GM21717 (cell line): ENCODE results near the gene THSD4.

Source experiments
- ATAC-seq: cut with Tn5 transposase; IDR thresholded peaks from one replicate; pipeline ENCODE4 v1.9.1; 2021; ENCODE audit warnings: mild to moderate bottlenecking, moderate library complexity; ENCODE audit not compliant: unreplicated experiment

The THSD4 gene

DNA sequence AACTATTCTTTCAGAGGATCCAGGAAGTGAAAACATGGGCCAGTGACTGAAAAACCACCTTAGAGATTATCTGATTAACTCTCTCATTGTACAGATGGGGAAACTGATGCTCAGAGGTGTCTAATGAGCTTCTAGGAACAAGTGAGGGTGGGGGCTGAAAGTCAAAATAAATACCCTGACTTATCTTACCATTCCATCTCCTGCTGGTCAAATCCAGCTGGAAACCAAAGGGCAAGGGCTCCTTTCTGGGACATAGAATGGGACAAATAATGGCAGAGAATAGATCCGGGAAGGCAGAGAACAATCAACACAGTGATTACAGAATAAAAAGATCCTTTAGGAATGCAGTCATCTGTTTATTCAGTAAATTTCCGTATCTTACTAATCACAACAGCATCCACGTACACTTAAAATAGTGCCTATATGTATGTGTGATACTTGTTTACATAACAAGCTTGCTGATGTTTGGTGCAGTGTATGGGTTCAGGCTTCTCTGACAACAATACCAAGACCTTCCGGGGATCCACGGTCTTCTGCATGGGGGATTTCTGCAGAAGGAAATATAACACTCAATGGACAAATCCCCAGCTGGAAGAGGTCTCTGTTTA is 173.2 kb downstream of the THSD4 start:
- ATAC-seq, result no peak

DNA sequence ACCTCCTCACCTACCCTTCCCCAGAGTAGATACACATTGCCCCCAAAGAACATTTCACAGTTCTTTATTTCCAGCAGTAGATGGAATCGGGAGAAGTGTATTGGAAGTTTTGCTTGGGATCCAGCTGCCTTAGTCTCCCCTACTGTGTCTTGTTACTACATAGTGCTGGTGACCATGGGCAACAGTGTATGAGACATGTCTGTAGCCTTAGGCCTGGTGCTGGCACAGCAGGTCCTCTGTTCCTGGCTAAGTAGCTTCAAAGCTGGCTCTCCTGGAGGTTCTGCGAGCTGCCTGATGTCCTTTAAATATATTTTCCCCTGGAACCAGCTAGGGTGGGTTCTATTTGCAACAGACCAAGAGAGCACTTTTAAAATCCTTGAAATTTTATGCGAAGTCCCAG is 174.7 kb downstream of the THSD4 start:
- no peak for ATAC-seq

DNA sequence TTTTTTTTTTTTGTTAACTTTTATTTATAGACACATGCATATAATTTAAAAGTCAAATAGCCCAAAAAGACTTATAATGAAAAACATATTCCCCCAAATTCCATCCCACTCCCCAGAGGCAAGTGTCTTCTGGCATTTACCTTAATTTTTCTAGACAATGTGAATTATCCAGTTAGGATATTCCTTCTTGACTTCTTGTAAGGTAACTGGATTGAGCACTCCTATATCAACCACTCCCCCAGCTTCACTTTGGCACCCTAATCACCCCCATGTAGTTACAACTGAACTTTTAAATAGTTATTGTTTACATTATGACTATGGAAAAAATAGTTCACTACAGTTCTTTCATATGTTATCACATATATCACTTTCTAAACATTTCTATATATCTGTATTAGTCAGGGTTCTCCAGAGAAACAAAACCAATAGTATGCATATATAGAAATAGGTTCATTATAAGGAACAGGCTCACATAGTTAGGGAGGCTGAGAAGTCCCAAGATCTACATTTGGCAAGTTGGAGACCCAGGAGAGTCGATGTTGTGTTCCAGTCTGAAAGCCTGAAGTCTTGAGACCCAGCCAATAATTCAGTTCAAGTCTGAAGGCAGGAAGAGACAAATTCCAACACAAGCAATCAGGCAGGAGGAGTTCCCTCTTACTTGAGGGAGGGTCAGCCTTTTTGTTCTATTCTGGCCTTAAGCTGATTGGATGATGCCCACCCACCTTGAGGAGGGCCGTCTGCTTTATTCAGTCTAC is 175.8 kb downstream of the THSD4 start:
- no peak for ATAC-seq

DNA sequence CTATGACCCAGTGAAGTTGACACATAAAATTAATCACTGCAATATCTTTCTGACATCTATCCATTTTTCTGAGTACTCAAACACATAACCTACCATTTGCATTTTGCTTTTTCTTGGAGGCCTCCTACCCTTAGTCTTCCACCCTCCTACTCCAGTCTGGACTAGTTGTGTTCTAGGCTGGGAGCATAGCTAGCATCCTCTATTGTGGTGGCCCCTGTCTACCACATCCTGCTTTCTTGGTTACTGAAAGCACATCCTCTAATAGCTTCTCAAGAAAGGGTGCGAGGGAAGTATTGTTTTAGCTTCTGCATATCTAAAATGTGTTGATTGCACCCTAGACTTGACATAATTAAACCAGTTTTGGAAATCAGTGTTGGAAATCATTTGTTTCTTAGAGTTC is 176.5 kb downstream of the THSD4 start:
- ATAC-seq, result no peak

DNA sequence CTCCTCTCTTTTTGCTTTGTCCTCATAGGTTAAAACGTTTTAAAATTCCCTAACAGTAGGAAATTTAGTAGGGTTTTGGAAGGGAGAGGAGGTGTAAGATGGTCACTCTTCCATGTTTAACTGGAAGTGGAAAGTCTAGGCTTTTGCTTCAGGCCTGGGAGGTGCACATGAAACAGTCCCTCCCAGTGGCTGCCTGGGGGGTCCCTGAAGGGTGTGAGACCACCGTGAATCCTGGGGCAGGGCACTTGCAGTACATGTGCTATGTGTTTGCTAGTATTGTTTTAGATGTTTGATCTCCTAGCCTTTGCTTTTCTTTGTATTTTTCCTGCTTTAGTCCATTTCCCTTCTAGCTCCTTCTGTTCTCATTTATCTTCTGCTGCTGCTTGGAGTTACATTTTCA is 178.5 kb downstream of the THSD4 start:
- no peak for ATAC-seq

DNA sequence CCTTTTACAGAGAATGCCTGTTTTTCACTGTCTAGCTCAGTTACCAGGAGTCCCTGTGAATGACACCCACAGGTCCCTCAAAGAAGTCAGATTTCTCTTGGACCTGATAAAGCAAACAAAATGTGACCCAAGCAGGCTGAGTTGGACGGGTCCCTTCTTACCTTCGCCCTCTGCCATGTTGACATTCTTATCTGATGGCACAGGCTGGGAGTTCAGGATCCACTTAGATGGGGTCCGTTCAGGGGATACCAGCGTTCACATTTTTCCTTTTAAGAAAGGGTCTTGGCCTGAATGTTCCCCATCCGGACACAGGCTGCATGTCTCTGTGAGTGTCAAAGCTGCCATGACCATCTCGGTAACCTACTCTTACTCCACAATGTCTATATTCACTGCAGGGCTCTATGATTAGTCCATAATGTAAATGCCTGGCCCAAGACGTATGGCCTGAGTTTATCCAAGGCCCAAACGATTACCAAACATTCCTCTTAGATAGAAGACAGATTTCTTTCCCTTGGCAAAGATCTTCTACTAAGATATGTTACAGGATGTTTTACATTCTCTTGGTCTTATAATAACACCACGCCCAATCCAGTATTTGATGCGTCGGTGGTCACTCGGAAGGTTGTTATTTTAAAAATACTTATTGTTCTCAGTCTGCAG is 179.1 kb downstream of the THSD4 start:
- ATAC-seq, result no peak

DNA sequence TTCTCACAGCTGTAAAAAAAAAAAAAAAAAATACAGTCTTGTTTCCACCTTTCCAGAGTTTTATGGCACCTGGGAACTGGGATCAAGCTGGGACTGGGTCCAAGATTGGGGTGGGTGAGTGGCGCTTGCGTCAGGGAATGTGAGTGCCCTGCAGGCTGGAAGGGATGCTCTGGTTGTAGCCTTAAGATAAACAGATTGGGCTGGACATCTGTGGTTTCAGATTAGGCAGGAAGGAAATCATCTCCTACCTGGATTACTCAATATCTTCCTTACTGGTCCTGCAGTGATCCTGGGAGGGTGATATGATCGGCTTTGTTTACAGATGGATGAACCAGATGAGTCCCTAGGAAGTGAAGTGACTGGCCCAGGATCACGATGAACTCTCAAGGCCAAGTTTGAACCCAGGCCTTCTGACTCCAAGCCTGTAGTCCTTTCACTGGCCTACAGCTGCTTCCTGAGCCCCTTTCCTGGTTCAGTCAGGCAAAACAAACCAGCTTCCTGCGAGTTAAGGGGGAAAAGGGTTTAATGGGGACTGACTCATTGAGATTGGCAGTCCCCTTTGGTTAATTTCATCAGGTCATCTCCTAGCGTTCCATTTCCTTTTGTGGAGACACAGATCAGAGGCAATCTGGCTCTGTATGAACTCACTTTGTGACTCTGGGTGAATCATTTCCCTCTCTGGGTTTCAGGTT is 179.8 kb downstream of the THSD4 start:
- ATAC-seq, result no peak

DNA sequence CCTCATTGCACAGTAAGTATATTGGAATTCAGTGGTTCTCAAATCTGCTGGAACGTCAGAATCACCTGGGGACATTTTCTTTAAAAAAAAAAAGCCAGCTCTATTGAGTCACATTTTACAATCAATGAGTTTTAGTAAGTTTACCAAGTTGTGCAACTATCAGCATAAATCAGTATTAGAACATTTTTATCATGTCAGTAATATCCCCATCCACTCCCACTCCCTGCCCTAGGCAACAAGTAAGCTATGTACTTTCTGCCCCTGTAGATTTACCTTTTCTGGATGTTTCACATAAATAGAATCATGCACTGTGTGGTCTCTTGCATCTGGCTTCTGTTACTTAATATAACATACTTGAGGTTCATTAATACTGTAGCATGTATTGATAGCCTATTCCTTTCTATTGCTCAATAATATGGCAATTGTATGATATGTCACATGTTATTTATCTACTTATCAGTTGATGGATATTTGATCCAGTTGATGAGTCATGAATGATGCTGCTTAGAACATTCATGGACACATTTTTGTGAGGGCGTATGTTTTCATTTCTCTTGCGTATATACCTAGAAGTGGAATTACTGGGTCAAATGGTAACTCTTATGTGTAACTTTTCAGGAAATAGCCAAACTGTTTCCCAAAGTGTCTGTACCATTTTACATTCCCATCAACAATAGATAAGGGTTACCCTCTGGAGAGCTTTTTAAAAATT is 180.5 kb downstream of the THSD4 start:
- no peak for ATAC-seq

DNA sequence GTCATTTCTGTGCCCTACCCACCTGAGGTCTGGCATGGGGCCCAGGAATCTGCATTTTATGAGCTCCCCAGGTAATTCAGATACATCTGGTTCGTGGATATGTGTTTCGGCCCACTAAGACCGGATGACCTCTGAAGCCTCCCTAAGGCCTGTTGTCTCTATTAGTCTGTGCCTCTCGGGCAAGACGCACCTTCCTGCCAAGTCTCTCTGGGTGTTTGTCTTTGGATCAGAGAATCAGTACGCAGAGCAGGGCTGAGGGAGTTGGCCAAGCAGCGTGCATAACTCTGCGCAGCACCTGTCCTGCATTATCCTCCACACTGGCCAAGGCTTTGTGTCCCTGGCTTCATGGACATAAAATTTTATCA is 181.0 kb downstream of the THSD4 start:
- ATAC-seq, result no peak

DNA sequence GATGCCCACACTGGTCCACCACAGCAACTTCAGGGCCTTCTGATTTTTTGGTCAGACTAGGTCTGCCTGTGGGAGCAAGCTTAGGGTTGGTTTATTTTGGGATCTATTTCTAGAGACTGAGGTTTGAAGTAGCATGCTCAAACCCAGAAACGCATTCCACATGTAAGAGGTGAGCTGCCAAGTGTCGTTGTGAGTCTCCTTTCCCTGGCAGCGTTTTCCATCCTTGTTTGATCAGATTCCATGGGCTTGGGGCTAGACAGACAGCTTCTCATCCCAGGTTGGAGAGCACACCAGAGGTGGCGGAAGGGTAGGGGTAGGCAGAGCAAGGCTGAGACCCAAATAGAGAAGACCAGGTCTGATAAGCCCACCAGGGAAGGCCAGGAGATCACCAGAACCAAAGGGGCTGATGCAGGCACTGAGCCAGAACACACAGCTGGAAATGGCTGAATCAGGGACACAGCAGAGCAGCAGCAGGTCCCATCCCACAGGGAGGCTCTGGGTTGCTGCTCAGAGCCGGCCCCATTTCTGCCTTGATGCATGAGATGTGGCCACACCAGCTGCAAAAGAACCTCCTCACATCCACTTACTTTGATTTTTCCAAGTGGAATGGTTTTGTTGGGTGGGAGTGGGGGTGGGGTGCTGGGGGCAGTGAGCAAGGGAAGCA is 186.8 kb downstream of the THSD4 start:
- ATAC-seq, result no peak

DNA sequence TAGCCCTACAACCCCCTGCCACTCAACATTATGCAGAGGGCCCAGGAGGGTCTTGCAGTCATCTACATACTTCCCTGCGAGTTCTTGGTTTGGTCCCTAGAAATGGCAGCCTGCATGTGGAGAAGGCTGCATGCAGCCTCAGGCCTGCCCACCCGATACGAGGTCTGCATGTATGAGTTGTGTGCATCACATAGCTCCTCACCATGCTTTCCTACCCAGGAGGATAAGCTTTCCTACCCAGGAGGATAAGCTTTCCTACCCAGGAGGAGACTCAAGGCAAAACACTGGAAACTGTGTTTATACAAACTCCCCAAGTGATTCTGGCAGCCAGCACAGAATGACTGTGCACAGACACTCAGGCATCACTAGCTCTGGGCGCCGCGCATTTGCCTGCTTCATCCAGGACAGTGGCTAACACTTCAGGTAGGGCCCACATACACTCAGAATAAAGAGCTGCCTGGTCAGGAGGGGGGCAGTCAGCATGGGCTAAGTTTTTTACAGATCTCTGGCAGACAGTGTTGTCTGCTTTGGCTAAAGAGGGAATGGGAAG is 187.7 kb downstream of the THSD4 start:
- no peak for ATAC-seq

DNA sequence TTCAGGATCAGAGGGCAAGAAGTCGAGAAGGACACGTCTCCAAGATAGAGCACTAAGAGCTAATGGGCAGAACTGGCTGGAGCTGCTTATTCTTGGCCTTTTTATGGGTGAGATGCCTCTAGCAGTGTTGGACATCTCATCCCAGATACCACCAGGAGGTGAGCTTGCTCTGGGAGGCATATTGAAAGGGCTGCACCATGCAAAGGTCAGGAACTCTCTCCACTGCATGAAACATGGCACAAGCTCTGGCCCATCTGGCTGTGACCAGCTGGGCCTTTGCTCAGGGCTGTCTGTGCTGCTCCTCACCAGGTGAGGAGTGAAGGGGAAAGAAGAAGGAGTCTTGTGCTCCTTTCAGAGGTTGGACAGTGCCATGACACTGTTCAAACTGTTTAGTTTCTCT is 188.7 kb downstream of the THSD4 start:
- ATAC-seq, result no peak

DNA sequence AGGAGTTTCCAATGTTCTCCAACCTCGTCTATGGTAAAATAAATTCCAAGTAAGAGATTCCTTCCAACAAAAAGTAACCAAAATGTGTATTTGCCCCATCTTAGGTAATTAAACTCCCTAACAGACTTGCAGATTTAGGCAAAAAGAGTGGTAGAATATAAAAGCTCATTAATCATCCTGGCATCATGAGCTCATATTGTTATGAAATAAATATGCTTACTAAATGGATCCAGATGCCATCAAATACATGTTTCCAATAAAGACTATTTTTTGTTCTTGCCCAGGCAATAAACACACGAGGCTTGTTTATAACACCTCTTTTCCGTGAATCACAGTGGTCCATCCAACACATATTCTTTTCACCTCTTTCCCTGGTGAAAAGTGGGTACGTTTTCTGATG is 189.4 kb downstream of the THSD4 start:
- no peak for ATAC-seq

DNA sequence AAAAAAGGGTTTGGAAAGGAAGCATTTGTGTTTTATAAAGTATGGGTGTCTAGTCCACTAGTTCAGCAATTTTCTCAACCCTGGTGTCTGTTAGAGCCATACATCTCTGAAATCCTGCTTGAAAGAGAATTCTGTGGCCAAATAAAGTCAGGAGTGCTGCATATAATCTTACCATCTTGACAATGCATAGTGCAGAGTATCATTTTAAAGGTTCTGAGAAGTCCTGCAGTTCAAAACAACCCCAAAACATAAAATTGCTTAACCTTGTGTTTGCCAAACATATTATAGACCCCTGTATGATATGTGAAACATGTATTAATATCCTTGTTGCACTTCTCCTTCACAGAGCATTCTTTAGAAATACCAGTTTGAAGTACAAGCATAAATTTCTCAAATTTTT is 191.3 kb downstream of the THSD4 start:
- no peak for ATAC-seq

DNA sequence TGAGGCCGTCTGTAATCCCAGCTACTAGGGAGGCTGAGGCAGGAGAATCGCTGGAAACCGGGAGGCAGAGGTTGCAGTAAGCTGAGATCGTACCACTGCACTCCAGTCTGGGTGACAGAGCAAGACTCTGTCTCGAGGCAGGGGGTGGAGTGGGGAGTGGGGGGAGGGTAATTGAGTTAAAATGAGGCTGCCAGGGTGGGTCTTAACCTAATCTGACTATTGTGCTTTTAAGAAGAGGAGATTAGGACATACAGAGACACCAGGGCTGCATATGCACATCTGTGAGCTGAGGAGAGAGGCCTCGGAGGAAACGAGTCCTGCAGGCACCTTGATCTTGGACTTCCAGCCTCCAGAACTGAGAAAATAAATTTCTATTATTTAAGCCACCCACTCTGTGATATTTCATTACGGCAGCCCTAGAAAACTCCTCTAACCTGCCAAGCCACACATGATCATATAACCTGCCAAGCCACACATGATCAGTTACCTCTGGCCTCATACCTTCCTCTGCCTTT is 197.0 kb downstream of the THSD4 start:
- no peak for ATAC-seq

DNA sequence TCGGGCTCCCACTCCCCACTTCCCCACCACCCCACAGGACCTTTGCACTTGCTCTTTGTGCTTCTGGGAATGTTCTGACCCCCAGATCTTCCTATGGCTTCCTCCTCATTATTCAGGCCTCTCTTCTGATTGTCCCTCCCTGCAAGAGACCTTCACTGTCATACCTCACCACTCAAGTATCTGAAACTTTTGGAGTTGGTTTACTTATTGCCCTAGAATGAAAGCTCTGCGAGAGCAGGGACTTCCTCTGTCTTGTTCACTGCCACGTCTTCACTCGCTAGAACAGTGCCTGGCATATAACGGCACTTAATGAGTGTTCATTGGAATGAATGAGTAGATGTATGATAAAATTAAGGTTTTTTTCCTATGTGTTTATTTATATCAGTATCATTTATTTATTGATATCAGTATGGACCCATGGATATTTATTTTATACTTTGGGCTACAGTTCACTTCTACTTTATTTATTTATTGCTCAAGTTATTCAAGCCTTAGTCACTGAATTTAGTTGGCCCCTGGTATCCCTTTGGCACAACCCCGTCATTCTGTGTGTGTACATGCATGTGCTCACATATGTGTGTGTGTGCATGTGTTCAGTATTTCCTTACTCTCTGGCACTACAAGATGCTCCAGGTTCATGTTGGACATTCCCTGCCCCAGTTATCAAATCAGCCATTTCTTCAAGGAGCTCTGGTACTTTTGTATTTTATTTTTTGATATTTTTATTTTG is 197.6 kb downstream of the THSD4 start:
- no peak for ATAC-seq

DNA sequence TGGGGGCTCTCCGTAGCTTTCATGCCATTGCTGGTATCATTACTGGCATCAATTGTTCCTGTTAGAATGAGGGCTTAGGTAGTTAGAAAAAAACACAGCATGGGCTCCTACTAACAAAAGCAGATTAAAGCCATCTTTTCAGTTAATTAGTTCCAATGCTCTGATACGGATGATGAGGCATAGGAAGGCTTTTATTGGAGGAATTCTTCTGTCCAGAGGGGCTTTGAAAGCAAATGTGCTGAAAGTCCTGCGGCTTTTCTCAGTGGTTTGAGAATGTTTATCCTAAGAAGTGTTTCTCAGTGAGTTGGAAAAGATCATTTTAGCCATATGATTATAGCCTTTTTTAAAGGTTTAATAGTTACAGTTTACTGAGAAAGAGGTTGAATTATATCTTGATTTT is 198.5 kb downstream of the THSD4 start:
- ATAC-seq, result no peak

DNA sequence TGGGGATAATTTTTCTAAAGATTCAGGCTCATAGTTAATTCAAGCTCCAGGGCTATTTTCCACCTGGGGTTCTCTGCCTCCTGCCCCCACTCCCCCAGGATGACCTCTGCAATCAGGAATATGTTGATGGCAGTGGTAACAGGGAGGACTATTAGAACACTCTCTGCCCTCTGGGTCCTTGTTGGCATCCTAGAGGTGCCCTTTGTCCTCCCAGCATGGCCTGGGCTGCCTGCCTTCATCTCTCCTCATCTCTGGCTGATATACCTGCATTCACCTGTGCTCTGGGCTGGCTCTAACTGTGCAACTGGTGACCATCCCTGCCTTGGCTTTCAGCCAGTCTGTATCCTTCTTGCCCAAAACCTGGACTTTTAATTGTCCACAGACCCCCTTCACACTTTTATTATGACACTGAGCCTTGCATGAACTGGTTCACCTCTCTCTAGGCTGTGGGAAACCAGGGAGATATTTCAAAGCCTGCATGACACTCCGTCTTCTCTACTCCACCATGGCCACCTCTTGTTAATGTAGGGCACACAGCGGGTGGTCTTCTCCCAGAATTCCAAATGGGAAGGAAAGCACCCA is 199.8 kb downstream of the THSD4 start:
- no peak for ATAC-seq

DNA sequence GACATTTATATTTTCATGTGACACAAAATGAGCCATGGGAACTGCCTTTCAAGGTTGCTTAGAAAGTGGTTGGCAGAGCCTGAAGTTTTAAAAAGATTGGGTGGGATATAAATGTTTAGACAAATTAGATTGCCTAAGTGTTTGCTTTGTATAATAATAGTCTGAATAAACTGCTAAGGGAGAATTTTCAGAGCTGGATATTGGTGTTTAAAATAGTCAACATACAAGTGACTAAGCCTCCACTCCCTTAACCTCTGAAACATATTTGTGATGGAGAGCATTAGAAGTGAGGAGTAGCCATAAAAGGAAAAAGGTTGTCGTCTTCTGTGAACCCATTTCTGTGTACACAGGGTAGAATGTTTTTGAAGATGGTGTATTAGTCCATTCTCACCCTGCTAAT is 201.6 kb downstream of the THSD4 start:
- no peak for ATAC-seq
